H1 (cell line): ENCODE data around the gene ZNF487. TPM values are rescaled to one million over a fixed set of nuclear protein-coding genes. Genes with fewer than 3 reads are reported as not detected.

Experiments
- CTCF ChIA-PET: fragments of 300-600 bp; sonication (Branson Sonifier 250); formaldehyde crosslinking; loops from one replicate; lab custom pipeline; 2021; ENCODE audit not compliant: partially characterized antibody; lab: Charles Lee
- POLR2A ChIA-PET: fragments of 300-600 bp; sonication (Branson Sonifier 250); formaldehyde crosslinking; loops from one replicate; lab custom pipeline; 2021; ENCODE audit warnings: inconsistent platforms; ENCODE audit not compliant: partially characterized antibody; lab: Charles Lee
- DNase-seq, 2 experiments: peaks; one replicate each; pipeline versions ENCODE4 v3.0.0 to v3.0.0-alpha.2; 2010 to 2022; ENCODE audit warnings: low spot score in 2 of 2, low read depth in 1 of 2, mixed read lengths in 1 of 2
- FAIRE-seq: peaks from 2 replicates; lab custom pipeline; 2011; peaks lifted over from hg19 to GRCh38; lab: Jason Lieb, UNC
- H2AFZ ChIP-seq: 2 replicates; pipeline ENCODE4 v1.8.1; 2012; ENCODE audit warnings: low read length, inconsistent platforms
- H2AK5ac ChIP-seq: 2 replicates; pipeline ENCODE4 v1.6.1; 2013; ENCODE audit warnings: low read depth, low read length
- H2BK120ac ChIP-seq: replicated peaks from 2 replicates; pipeline ENCODE3; 2013; ENCODE audit warnings: low read depth, low read length, inconsistent platforms
- H2BK12ac ChIP-seq: 2 replicates; pipeline ENCODE4 v1.6.1; 2013; ENCODE audit warnings: low read depth, low read length
- H2BK15ac ChIP-seq: 2 replicates; pipeline ENCODE4 v1.6.1; 2013; ENCODE audit warnings: low read length
- H2BK20ac ChIP-seq: 2 replicates; pipeline ENCODE4 v1.6.1; 2013; ENCODE audit warnings: low read length
- H2BK5ac ChIP-seq: 2 replicates; pipeline ENCODE4 v1.6.1; 2013; ENCODE audit warnings: low read depth, low read length
- H3K14ac ChIP-seq: 2 replicates; pipeline ENCODE4 v1.6.1; 2013; ENCODE audit warnings: inconsistent platforms; ENCODE audit not compliant: insufficient read length
- H3K18ac ChIP-seq: 2 replicates; pipeline ENCODE4 v1.6.1; 2013; ENCODE audit warnings: low read length; ENCODE audit errors: extremely low read depth
- H3K23ac ChIP-seq: 2 replicates; pipeline ENCODE4 v1.6.1; 2013; ENCODE audit warnings: inconsistent platforms; ENCODE audit not compliant: insufficient read length
- H3K23me2 ChIP-seq: 2 replicates; pipeline ENCODE4 v1.6.1; 2013; ENCODE audit warnings: low read depth, low read length
- H3K27ac ChIP-seq: 2 replicates; pipeline ENCODE4 v1.6.1; 2011; ENCODE audit warnings: low read depth, low read length, inconsistent platforms
- H3K27me3 ChIP-seq, 4 experiments: replicated peaks in 1 of 4; 1 replicate in 1 of 4; 2 replicates in 3 of 4; pipeline versions ENCODE4 v1.6.1 to v1.8.1; 2011 to 2013; ENCODE audit warnings: low read length in 3 of 4, mild to moderate bottlenecking in 3 of 4, inconsistent platforms in 2 of 4, mixed read lengths in 2 of 4, moderate library complexity in 1 of 4; ENCODE audit not compliant: control insufficient read depth in 3 of 4, insufficient read depth in 3 of 4; ENCODE audit errors: extremely low read depth in 1 of 4
- H3K36me3 ChIP-seq, 4 experiments: 2 replicates each; pipeline versions ENCODE4 v1.6.1 to v1.8.1; 2011 to 2013; ENCODE audit warnings: mild to moderate bottlenecking in 4 of 4, low read length in 3 of 4, moderate library complexity in 2 of 4, control low read depth in 1 of 4, inconsistent platforms in 1 of 4; ENCODE audit not compliant: insufficient read depth in 4 of 4, control insufficient read depth in 2 of 4
- H3K4ac ChIP-seq: replicated peaks from 2 replicates; pipeline ENCODE3; 2013; ENCODE audit warnings: low read length, low read depth, mixed read lengths, inconsistent platforms; ENCODE audit not compliant: insufficient read length
- H3K4me1 ChIP-seq, 4 experiments: replicated peaks in 1 of 4; 1 replicate in 1 of 4; 2 replicates in 3 of 4; pipeline versions ENCODE4 v1.6.1 to v1.8.1; 2011 to 2013; ENCODE audit warnings: low read length in 3 of 4, inconsistent platforms in 2 of 4, mixed read lengths in 1 of 4; ENCODE audit not compliant: insufficient read depth in 4 of 4, control insufficient read depth in 3 of 4
- H3K4me2 ChIP-seq, 2 experiments: 2 replicates each; pipeline versions ENCODE4 v1.6.1 to v1.8.1; 2011 to 2013; ENCODE audit warnings: low read depth in 2 of 2, low read length in 2 of 2, control low read depth in 1 of 2, inconsistent platforms in 1 of 2, mild to moderate bottlenecking in 1 of 2; ENCODE audit not compliant: insufficient read depth in 1 of 2
- H3K4me3 ChIP-seq, 4 experiments: fragments of 200-600, 300-600 bp in 1 of 4; sonication (generic), shearing (Covaris generic), sonication (Bioruptor Twin) in 1 of 4; 2 replicates each; pipeline versions ENCODE4 v1.5.1 to v1.8.1; 2011 to 2016; ENCODE audit warnings: low read length in 4 of 4, low read depth in 3 of 4, control low read depth in 2 of 4, inconsistent platforms in 2 of 4, mild to moderate bottlenecking in 2 of 4, mixed read lengths in 1 of 4, moderate library complexity in 1 of 4; ENCODE audit not compliant: insufficient read depth in 2 of 4; ENCODE audit errors: extremely low read depth in 1 of 4
- H3K56ac ChIP-seq: replicated peaks from 2 replicates; pipeline ENCODE3; 2013; ENCODE audit warnings: low read depth, mild to moderate bottlenecking, mixed read lengths, low read length, inconsistent platforms; ENCODE audit not compliant: insufficient read length
- H3K79me1 ChIP-seq: 2 replicates; pipeline ENCODE4 v1.6.1; 2013; ENCODE audit warnings: low read depth, low read length, control low read depth
- H3K79me2 ChIP-seq, 2 experiments: 2 replicates each; pipeline versions ENCODE4 v1.6.1 to v1.8.1; 2012 to 2013; ENCODE audit warnings: low read length in 2 of 2, mild to moderate bottlenecking in 2 of 2, inconsistent platforms in 1 of 2; ENCODE audit not compliant: insufficient read depth in 2 of 2, control insufficient read depth in 1 of 2
- H3K9ac ChIP-seq, 4 experiments: replicated peaks in 1 of 4; 1 replicate in 1 of 4; 2 replicates in 3 of 4; pipeline versions ENCODE4 v1.6.1 to v1.8.1; 2011 to 2013; ENCODE audit warnings: low read depth in 3 of 4, low read length in 3 of 4, control low read depth in 2 of 4, mild to moderate bottlenecking in 2 of 4, moderate library complexity in 2 of 4, inconsistent platforms in 1 of 4; ENCODE audit errors: extremely low read depth in 1 of 4
- H3K9me3 ChIP-seq, 2 experiments: 2 replicates each; pipeline versions ENCODE4 v1.6.1 to v1.8.1; 2012 to 2013; ENCODE audit warnings: mild to moderate bottlenecking in 2 of 2, moderate library complexity in 2 of 2, control low read depth in 1 of 2, inconsistent platforms in 1 of 2, low read depth in 1 of 2, low read length in 1 of 2, mixed read lengths in 1 of 2; ENCODE audit not compliant: insufficient read depth in 2 of 2
- H4K20me1 ChIP-seq, 2 experiments: replicated peaks in 1 of 2; 2 replicates each; pipeline versions ENCODE3 to v1.8.1; 2011 to 2013; ENCODE audit warnings: inconsistent platforms in 2 of 2, low read length in 2 of 2, mild to moderate bottlenecking in 1 of 2; ENCODE audit not compliant: insufficient read depth in 2 of 2, control insufficient read depth in 1 of 2
- H4K5ac ChIP-seq: 2 replicates; pipeline ENCODE4 v1.6.1; 2013; ENCODE audit warnings: low read length, low read depth, mixed read lengths, inconsistent platforms; ENCODE audit not compliant: insufficient read length
- H4K8ac ChIP-seq: 2 replicates; pipeline ENCODE4 v1.8.0; 2013; ENCODE audit warnings: mild to moderate bottlenecking, moderate library complexity, low read length, inconsistent platforms; ENCODE audit not compliant: insufficient read depth; ENCODE audit errors: extremely low read depth
- H4K91ac ChIP-seq: replicated peaks from 2 replicates; pipeline ENCODE3; 2013; ENCODE audit warnings: low read length, mixed read lengths, inconsistent platforms; ENCODE audit not compliant: insufficient read length
- EGR1 ChIP-seq: IDR thresholded peaks from 2 replicates; pipeline ENCODE4 v1.6.1; 2011; ENCODE audit warnings: low read depth, low read length, borderline replicate concordance
- GTF2F1 ChIP-seq: IDR thresholded peaks from 2 replicates; pipeline ENCODE4 v1.6.1; 2012; ENCODE audit warnings: low read depth, low read length, improper control_type of control experiment, borderline replicate concordance
- TAF7 ChIP-seq: optimal IDR thresholded peaks from 2 replicates; pipeline ENCODE3; 2011; ENCODE audit warnings: low read depth, mild to moderate bottlenecking, inconsistent platforms, low read length, moderate library complexity, borderline replicate concordance
- WGBS, 2 experiments: shearing (Covaris generic) in 1 of 2; methylation state at CpG; one replicate each; pipeline versions ENCODE4 v1.1.6 to v1.1.7; 2013 to 2015; ENCODE audit warnings: low lambda C conversion rate in 2 of 2, mixed read lengths in 2 of 2, inconsistent platforms in 1 of 2, low coverage in 1 of 2, missing lambda C conversion rate in 1 of 2; ENCODE audit not compliant: insufficient replicate concordance in 2 of 2, insufficient coverage in 1 of 2, insufficient read length in 1 of 2; ENCODE audit errors: extremely low coverage in 1 of 2, missing lambda C conversion rate in 1 of 2; 5-methylcytosine and 5-hydroxymethylcytosine counted together
- polyA plus RNA-seq, 7 experiments: library from polyadenylated mRNA; depleted of rRNA in 3 of 7; stranded (reverse) in 5 of 7; unstranded in 2 of 7; fragments of >200 nt in 5 of 7; fragments of 200-250 nt in 2 of 7; gene quantifications; 1 replicate in 5 of 7; 2 replicates in 1 of 7; 4 replicates in 1 of 7; pipeline versions ENCODE4 v1.2.1 to v1.2.3, GENCODE V29; 2011 to 2013; ENCODE audit warnings: missing spikeins in 2 of 7, mixed read lengths in 2 of 7
- total RNA-seq: library from RNA; stranded (reverse); fragmentation: NEBNext Ultra II Directional; extraction: Animal tissue kit (Norgen Biotek cat#: 25700); gene quantifications from 2 replicates; pipeline ENCODE4 v1.2.1, GENCODE V29; 2021

The ZNF487 gene
- total and polyA plus RNA-seq, 2 of the 8 experiments (the other 6 are each of a cell fraction or from before 2014, with no cell fraction given) = 1.9 to 2.5 TPM

GRCh38 chr10:43403911-43404703, 32.8 kb upstream of the ZNF487 start:
- Histone ChIP-seq H2BK5ac (no peak overlapping the region), H4K8ac (no peak overlapping the region), H2BK15ac (no peak overlapping the region), H3K56ac (no peak overlapping the region), H3K23me2 (peaks cover 8% of the 10 kb centered on the region), H2BK20ac (no peak overlapping the region), H3K14ac (no peak overlapping the region), H2BK120ac (no peak overlapping the region), H4K5ac (no peak overlapping the region), H3K4me2 (peak overlapping the region; percentile 50 to 80; a peak in 2 of 4 replicates), H3K18ac (no peak overlapping the region), H3K9ac (no peak overlapping the region), H3K9me3 (no peaks in the 10 kb centered on the region), H2AFZ (no peak overlapping the region), H3K36me3 (peaks cover 0 to 4% (median 1%) of the 10 kb centered on the region in 4 experiments; a peak in 2 of 8 replicates), H2AK5ac (no peak overlapping the region), H4K20me1 (peaks cover 17 to 20% of the 10 kb centered on the region in 2 experiments), H3K4me1 (peaks cover 1 to 16% (median 15%) of the 10 kb centered on the region in 4 experiments), H3K4ac (no peak overlapping the region), H4K91ac (no peak overlapping the region), H3K79me1 (no peaks in the 10 kb centered on the region), H2BK12ac (no peak overlapping the region), H3K79me2 (peaks cover 69 to 93% of the 10 kb centered on the region in 2 experiments), H3K27ac (no peak overlapping the region), H3K27me3 (no peaks in the 10 kb centered on the region), H3K4me3 (peak overlapping the region in 1 of 4 experiments; percentile 95; a peak in 2 of 8 replicates), H3K23ac (no peak overlapping the region)
- POLR2A ChIA-PET = interaction anchor here (0.6 to 1.5 kb wide), 6 partner anchors 8 to 266 kb away, joined by 3 to 5 read pairs (median 4); partner anchors contain the start of gene CSGALNACT2
- no peak for TF ChIP-seq EGR1
- TF ChIP-seq TAF7 = no peak
- TF ChIP-seq GTF2F1 = no peak
- no peak for FAIRE-seq
- 84% methylated on average over 13 of the region's 14 CpGs; no CpG with 5 or more reads in 1 of the 2 experiments for WGBS, 2 experiments
- CTCF ChIA-PET = interaction anchor here (1.4 kb wide), 1 partner anchor 21 kb away, joined by 4 read pairs; no protein-coding TSS in a partner anchor
- no peak for DNase-seq
